Measurements from ENCODE around the gene TMEM163.
"Not testable (repeated sequence)": the region's sequence is repeated elsewhere in the genome, so short reads cannot be mapped to it uniquely, and the experiment has no call there.

Gene TMEM163

GRCh38 chr2:134482766-134483340 lies 235.9 kb downstream of the TMEM163 start:
- no peak overlapping the region for H3K4me3 ChIP-seq (ENCODE audit: low read depth, low read length)
- TF ChIP-seq, protein P1, sequence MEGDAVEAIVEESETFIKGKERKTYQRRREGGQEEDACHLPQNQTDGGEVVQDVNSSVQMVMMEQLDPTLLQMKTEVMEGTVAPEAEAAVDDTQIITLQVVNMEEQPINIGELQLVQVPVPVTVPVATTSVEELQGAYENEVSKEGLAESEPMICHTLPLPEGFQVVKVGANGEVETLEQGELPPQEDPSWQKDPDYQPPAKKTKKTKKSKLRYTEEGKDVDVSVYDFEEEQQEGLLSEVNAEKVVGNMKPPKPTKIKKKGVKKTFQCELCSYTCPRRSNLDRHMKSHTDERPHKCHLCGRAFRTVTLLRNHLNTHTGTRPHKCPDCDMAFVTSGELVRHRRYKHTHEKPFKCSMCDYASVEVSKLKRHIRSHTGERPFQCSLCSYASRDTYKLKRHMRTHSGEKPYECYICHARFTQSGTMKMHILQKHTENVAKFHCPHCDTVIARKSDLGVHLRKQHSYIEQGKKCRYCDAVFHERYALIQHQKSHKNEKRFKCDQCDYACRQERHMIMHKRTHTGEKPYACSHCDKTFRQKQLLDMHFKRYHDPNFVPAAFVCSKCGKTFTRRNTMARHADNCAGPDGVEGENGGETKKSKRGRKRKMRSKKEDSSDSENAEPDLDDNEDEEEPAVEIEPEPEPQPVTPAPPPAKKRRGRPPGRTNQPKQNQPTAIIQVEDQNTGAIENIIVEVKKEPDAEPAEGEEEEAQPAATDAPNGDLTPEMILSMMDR (conservative IDR thresholded peaks at IDR 0.05; ENCODE audit: low read depth, low read length): no peak
- DNase-seq (ENCODE audit: low read depth): no peak

GRCh38 chr2:134482131-134482723 lies 236.6 kb downstream of the TMEM163 start:
- DNase-seq (ENCODE audit: low read depth): no peak
- TF ChIP-seq, protein P1 (conservative IDR thresholded peaks at IDR 0.05; ENCODE audit: low read depth, low read length): no peak

GRCh38 chr2:134479696-134480330 lies 239.0 kb downstream of the TMEM163 start:
- TF ChIP-seq, protein P1 (conservative IDR thresholded peaks at IDR 0.05; ENCODE audit: low read depth, low read length): no peak
- no peak for DNase-seq (ENCODE audit: low read depth)
- no peak overlapping the region for H3K4me3 ChIP-seq (ENCODE audit: low read depth, low read length)

More at GRCh38 chr2:134482131-134482723, 236.6 kb downstream of the TMEM163 start:
- no peak overlapping the region for H3K4me3 ChIP-seq (ENCODE audit: low read depth, low read length)

DNA sequence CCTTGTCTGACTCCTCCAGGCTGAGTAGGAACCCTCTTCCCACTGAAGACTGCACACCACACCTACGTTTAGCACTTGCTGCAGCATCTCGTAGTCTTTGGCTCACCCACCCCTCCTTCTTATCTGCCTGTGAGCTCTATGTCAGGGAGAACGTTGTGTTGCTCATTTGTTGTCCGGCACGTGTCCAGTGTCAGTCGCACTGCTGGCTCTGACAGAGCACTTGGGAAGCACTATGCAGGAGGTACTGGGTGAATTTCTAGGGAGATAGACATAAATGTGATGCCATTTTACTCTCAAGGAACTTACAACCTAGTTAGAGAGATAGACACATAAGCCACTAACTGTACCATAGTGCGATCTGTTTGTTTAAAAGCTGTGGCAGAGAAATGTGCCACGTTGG lies 241.8 kb downstream of the TMEM163 start:
- not testable (repeated sequence) for H3K4me3 ChIP-seq (ENCODE audit: low read depth, low read length); DNase-seq (ENCODE audit: low read depth)

- TF ChIP-seq, protein P1 (conservative IDR thresholded peaks at IDR 0.05; ENCODE audit: low read depth, low read length): no peak
- H3K4me3 ChIP-seq (ENCODE audit: low read depth, low read length): no peak overlapping the region
- DNase-seq (ENCODE audit: low read depth): no peak
Measured at GRCh38 chr2:134470561-134471168, 248.1 kb downstream of the TMEM163 start.

GRCh38 chr2:134469516-134470115 lies 249.2 kb downstream of the TMEM163 start:
- TF ChIP-seq, protein P1 (conservative IDR thresholded peaks at IDR 0.05; ENCODE audit: low read depth, low read length): no peak

DNA sequence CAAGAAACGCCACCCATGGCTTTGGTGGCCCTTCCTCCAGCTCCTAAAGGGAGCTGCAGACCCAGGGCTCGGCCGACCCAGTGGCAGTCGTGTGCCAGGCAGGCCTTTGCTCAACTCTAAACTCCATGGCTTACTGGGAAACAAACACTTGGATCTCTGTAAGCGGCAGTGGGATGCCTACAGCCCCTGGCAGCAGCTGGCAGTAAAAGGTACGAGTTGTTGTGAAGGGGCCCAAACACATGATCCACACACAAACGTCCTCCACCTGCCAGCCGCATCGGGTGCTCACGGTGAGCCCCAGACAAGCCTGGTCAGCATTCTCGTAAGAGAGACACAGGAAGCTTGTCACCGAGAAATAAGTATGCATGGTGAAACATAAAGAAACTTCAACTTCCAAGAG lies 250.0 kb downstream of the TMEM163 start:
- DNase-seq (ENCODE audit: low read depth): no peak
- TF ChIP-seq, protein P1 (conservative IDR thresholded peaks at IDR 0.05; ENCODE audit: low read depth, low read length): no peak

More at GRCh38 chr2:134469516-134470115, 249.2 kb downstream of the TMEM163 start:
- no peak for DNase-seq (ENCODE audit: low read depth)
- H3K4me3 ChIP-seq (ENCODE audit: low read depth, low read length): no peak overlapping the region

More for the DNA sequence above, 250.0 kb downstream of the TMEM163 start:
- H3K4me3 ChIP-seq (ENCODE audit: low read depth, low read length): no peak overlapping the region
